NT2/D1 (cell line): ENCODE data around the gene MAP3K5.

Experiments
- DNase-seq: peaks from one replicate; pipeline ENCODE4 v3.0.0-alpha.2; 2011; ENCODE audit warnings: low read depth, low spot score
- H3K27me3 ChIP-seq: 2 replicates; pipeline ENCODE4 v1.6.0; 2011; ENCODE audit warnings: mild to moderate bottlenecking; ENCODE audit not compliant: insufficient read length, insufficient read depth
- H3K36me3 ChIP-seq: 2 replicates; pipeline ENCODE4 v1.6.1; 2011; ENCODE audit warnings: mild to moderate bottlenecking, low read length, mixed read lengths; ENCODE audit not compliant: insufficient read depth, insufficient read length
- H3K4me1 ChIP-seq: 2 replicates; pipeline ENCODE4 v1.5.1; 2011; ENCODE audit not compliant: insufficient read depth, insufficient read length
- H3K4me3 ChIP-seq: 2 replicates; pipeline ENCODE4 v1.5.1; 2011; ENCODE audit warnings: low read depth; ENCODE audit not compliant: insufficient read length
- H3K9ac ChIP-seq: 2 replicates; pipeline ENCODE4 v1.6.0; 2011; ENCODE audit warnings: low read depth; ENCODE audit not compliant: insufficient read length
- H3K9me3 ChIP-seq: 2 replicates; pipeline ENCODE4 v1.5.1; 2011; ENCODE audit warnings: mild to moderate bottlenecking, low read length; ENCODE audit not compliant: insufficient read depth
- SUZ12 ChIP-seq: IDR thresholded peaks from 2 replicates; pipeline ENCODE4 v1.6.1; 2011; ENCODE audit not compliant: insufficient read length, insufficient read depth; ENCODE audit errors: extremely low read depth
- YY1 ChIP-seq: IDR thresholded peaks from 2 replicates; pipeline ENCODE4 v1.6.1; 2011; ENCODE audit not compliant: insufficient read length, insufficient read depth
- ZNF274 ChIP-seq: IDR thresholded peaks from 2 replicates; pipeline ENCODE4 v1.6.1; 2011; ENCODE audit warnings: mild to moderate bottlenecking, low read depth, low read length

Gene MAP3K5

GRCh38 chr6:136549300-136550044 lies 242.8 kb downstream of the MAP3K5 start:
- H3K9ac ChIP-seq: peak overlapping the region; percentile 64
- H3K4me3 ChIP-seq: peak overlapping the region; percentile 49
- DNase-seq: no peak
- H3K27me3 ChIP-seq: peaks cover 55% of the 10 kb centered on the region
- peaks cover 4% of the 10 kb centered on the region for H3K4me1 ChIP-seq
- H3K9me3 ChIP-seq: no peaks in the 10 kb centered on the region
- no peak for TF ChIP-seq YY1
- TF ChIP-seq SUZ12: no peak
- TF ChIP-seq ZNF274: no peak
- H3K36me3 ChIP-seq: no peaks in the 10 kb centered on the region

- H3K9ac ChIP-seq: no peak overlapping the region
- H3K27me3 ChIP-seq: peaks cover 47% of the 10 kb centered on the region
- H3K36me3 ChIP-seq: no peaks in the 10 kb centered on the region
- TF ChIP-seq YY1 (no peak), SUZ12 (no peak)
- H3K4me1 ChIP-seq: peaks cover 4% of the 10 kb centered on the region
- H3K9me3 ChIP-seq: no peaks in the 10 kb centered on the region
- no peak for DNase-seq
- H3K4me3 ChIP-seq: peak overlapping the region; percentile 49
Observed at GRCh38 chr6:136548582-136549299, 243.5 kb downstream of the MAP3K5 start.

- Histone ChIP-seq H3K9me3 (no peaks in the 10 kb centered on the region), H3K36me3 (no peaks in the 10 kb centered on the region), H3K4me3 (no peak overlapping the region), H3K27me3 (peaks cover 39% of the 10 kb centered on the region), H3K4me1 (peaks cover 4% of the 10 kb centered on the region), H3K9ac (no peak overlapping the region)
- TF ChIP-seq SUZ12: no peak
- TF ChIP-seq ZNF274: no peak
- no peak for TF ChIP-seq YY1
- DNase-seq: no peak
Observed at GRCh38 chr6:136547871-136548270, 244.4 kb downstream of the MAP3K5 start.

- Histone ChIP-seq H3K4me3 (no peak overlapping the region), H3K9ac (no peak overlapping the region), H3K27me3 (peaks cover 33% of the 10 kb centered on the region), H3K4me1 (peaks cover 4% of the 10 kb centered on the region), H3K9me3 (no peaks in the 10 kb centered on the region), H3K36me3 (no peaks in the 10 kb centered on the region)
- DNase-seq: no peak
- TF ChIP-seq SUZ12 (no peak), YY1 (no peak), ZNF274 (no peak)
Observed at GRCh38 chr6:136547336-136547735, 244.9 kb downstream of the MAP3K5 start.

- peaks cover 23% of the 10 kb centered on the region for H3K27me3 ChIP-seq
- H3K36me3 ChIP-seq: no peaks in the 10 kb centered on the region
- TF ChIP-seq SUZ12 (no peak), YY1 (no peak), ZNF274 (no peak)
- no peak overlapping the region for H3K4me3 ChIP-seq
- DNase-seq: no peak
- H3K9ac ChIP-seq: no peak overlapping the region
- peaks cover 3% of the 10 kb centered on the region for H3K4me1 ChIP-seq
- H3K9me3 ChIP-seq: no peaks in the 10 kb centered on the region
Observed at GRCh38 chr6:136546331-136546730, 245.9 kb downstream of the MAP3K5 start.

- Histone ChIP-seq H3K27me3 (peaks cover 14% of the 10 kb centered on the region), H3K9me3 (no peaks in the 10 kb centered on the region), H3K9ac (no peak overlapping the region), H3K4me3 (no peak overlapping the region), H3K4me1 (no peaks in the 10 kb centered on the region), H3K36me3 (no peaks in the 10 kb centered on the region)
- TF ChIP-seq ZNF274 (no peak), YY1 (no peak), SUZ12 (no peak)
- DNase-seq: no peak
Observed at GRCh38 chr6:136544326-136544725, 248.0 kb downstream of the MAP3K5 start.

- Histone ChIP-seq H3K4me1 (no peaks in the 10 kb centered on the region), H3K4me3 (no peak overlapping the region)
- TF ChIP-seq SUZ12 (no peak), ZNF274 (no peak), YY1 (no peak)
Observed at GRCh38 chr6:136541395-136541794, 250.9 kb downstream of the MAP3K5 start.

More at GRCh38 chr6:136541395-136541794, 250.9 kb downstream of the MAP3K5 start:
- Histone ChIP-seq H3K27me3 (no peaks in the 10 kb centered on the region), H3K9me3 (no peaks in the 10 kb centered on the region), H3K36me3 (no peaks in the 10 kb centered on the region), H3K9ac (no peak overlapping the region)
- no peak for DNase-seq
